Measurements from ENCODE around the gene EXOC3L4.

Gene EXOC3L4

GRCh38 chr14:103099733-103100280 is 5.3 kb downstream of the EXOC3L4 start:
- TF ChIP-seq CTCF (IDR thresholded peaks at IDR 0.05; ENCODE audit: borderline replicate concordance, insufficient read depth, low read depth, low read length) = no peak
- no peak overlapping the region for H3K4me3 ChIP-seq (ENCODE audit: low read depth, low read length)

- TF ChIP-seq CTCF (IDR thresholded peaks at IDR 0.05; ENCODE audit: borderline replicate concordance, insufficient read depth, low read depth, low read length) = no peak
Measured at GRCh38 chr14:103100281-103101121, 6.0 kb downstream of the EXOC3L4 start.

GRCh38 chr14:103101257-103101962 is 6.9 kb downstream of the EXOC3L4 start:
- no peak for TF ChIP-seq CTCF (IDR thresholded peaks at IDR 0.05; ENCODE audit: borderline replicate concordance, insufficient read depth, low read depth, low read length)
- no peak overlapping the region for H3K4me3 ChIP-seq (ENCODE audit: low read depth, low read length)

More at GRCh38 chr14:103100281-103101121, 6.0 kb downstream of the EXOC3L4 start:
- no peak overlapping the region for H3K4me3 ChIP-seq (ENCODE audit: low read depth, low read length)

- TF ChIP-seq CTCF (IDR thresholded peaks at IDR 0.05; ENCODE audit: borderline replicate concordance, insufficient read depth, low read depth, low read length) = no peak
- no peak overlapping the region for H3K4me3 ChIP-seq (ENCODE audit: low read depth, low read length)
Measured at GRCh38 chr14:103101963-103102688, 7.6 kb downstream of the EXOC3L4 start.

- no peak overlapping the region for H3K4me3 ChIP-seq (ENCODE audit: low read depth, low read length)
- TF ChIP-seq CTCF (IDR thresholded peaks at IDR 0.05; ENCODE audit: borderline replicate concordance, insufficient read depth, low read depth, low read length) = no peak
Measured at GRCh38 chr14:103102689-103103260, 8.2 kb downstream of the EXOC3L4 start.

GRCh38 chr14:103103461-103104388 is 9.2 kb downstream of the EXOC3L4 start:
- no peak overlapping the region for H3K4me3 ChIP-seq (ENCODE audit: low read depth, low read length)
- TF ChIP-seq CTCF (IDR thresholded peaks at IDR 0.05; ENCODE audit: borderline replicate concordance, insufficient read depth, low read depth, low read length) = no peak
